ENCODE measurements around the gene MISFA. TPM values are rescaled to one million over a fixed set of nuclear protein-coding genes. Genes with fewer than 3 reads are reported as not detected.

MISFA gene
- total RNA-seq, 1 experiment from 2014 or later: 7.9 TPM

- H3K27ac ChIP-seq: no peak overlapping the region
- H3K79me2 ChIP-seq (ENCODE audit: low read depth): peaks cover 33% of the 10 kb centered on the region
- no peak for DNase-seq
- intact Hi-C loops (cut with micrococcal nuclease; ENCODE audit: unreplicated experiment): no loop called here
- no peaks in the 10 kb centered on the region for H3F3A ChIP-seq (ENCODE audit: insufficient read depth, low read depth)
- POLR2A ChIA-PET (ENCODE audit: unreplicated experiment): interaction anchor here (0.6 kb wide), 1 partner anchor 36 kb away, joined by 13 read pairs; no protein-coding TSS in a partner anchor
- H3K27me3 ChIP-seq (ENCODE audit: insufficient read depth, low read depth): no peaks in the 10 kb centered on the region
- BruUV-seq (replicated peaks): no TSS peak
- no peak overlapping the region for H3K4me2 ChIP-seq
- no peak overlapping the region for H3K4me3 ChIP-seq
- TF ChIP-seq EZH2 (IDR thresholded peaks at IDR 0.05; ENCODE audit: low read depth) (no peak), CTCF (conservative IDR thresholded peaks at IDR 0.05) (no peak)
- peaks cover 22% of the 10 kb centered on the region for H3K36me3 ChIP-seq (ENCODE audit: low read depth)
- CTCF ChIA-PET: interaction anchor here (0.5 to 0.6 kb wide), 2 partner anchors 36 to 510 kb away, joined by 3 to 6 read pairs; no protein-coding TSS in a partner anchor
- no peaks in the 10 kb centered on the region for H3K9me2 ChIP-seq (ENCODE audit: insufficient read depth)
- no peaks in the 10 kb centered on the region for H3K9me3 ChIP-seq (ENCODE audit: insufficient read depth, low read depth)
- no peaks in the 10 kb centered on the region for H3K4me1 ChIP-seq (replicated peaks; ENCODE audit: insufficient read depth)
- H4K20me1 ChIP-seq (ENCODE audit: insufficient read depth): peaks cover 32% of the 10 kb centered on the region
- no peak overlapping the region for H2AFZ ChIP-seq
These were observed 16.2 kb downstream of the MISFA start for GRCh38 chr11:18615628-18616392.

GRCh38 chr11:18617688-18618341 lies 18.2 kb downstream of the MISFA start:
- Histone ChIP-seq H3K4me1 (replicated peaks; ENCODE audit: insufficient read depth) (no peaks in the 10 kb centered on the region), H3K4me3 (no peak overlapping the region), H3K27me3 (ENCODE audit: insufficient read depth, low read depth) (no peaks in the 10 kb centered on the region), H3K27ac (no peak overlapping the region), H3K36me3 (ENCODE audit: low read depth) (peaks cover 12% of the 10 kb centered on the region; the same call in 1 of the 2 replicates), H4K20me1 (ENCODE audit: insufficient read depth) (peaks cover 45% of the 10 kb centered on the region), H3K4me2 (no peak overlapping the region), H3K79me2 (ENCODE audit: low read depth) (peaks cover 53% of the 10 kb centered on the region), H3K9me2 (ENCODE audit: insufficient read depth) (no peaks in the 10 kb centered on the region), H2AFZ (no peak overlapping the region), H3K9me3 (ENCODE audit: insufficient read depth, low read depth) (no peaks in the 10 kb centered on the region), H3F3A (ENCODE audit: insufficient read depth, low read depth) (no peaks in the 10 kb centered on the region)
- no peak for TF ChIP-seq EZH2 (IDR thresholded peaks at IDR 0.05; ENCODE audit: low read depth)
- intact Hi-C loops (cut with micrococcal nuclease; ENCODE audit: unreplicated experiment): no loop called here
- no peak for DNase-seq
- no TSS peak for BruUV-seq (replicated peaks)
- POLR2A ChIA-PET (ENCODE audit: unreplicated experiment): no interaction called here
- CTCF ChIA-PET: no interaction called here

- Histone ChIP-seq H3K36me3 (ENCODE audit: low read depth) (peaks cover 12% of the 10 kb centered on the region; the same call in 1 of the 2 replicates), H3K4me2 (no peak overlapping the region), H3K4me1 (replicated peaks; ENCODE audit: insufficient read depth) (no peaks in the 10 kb centered on the region), H3K27me3 (ENCODE audit: insufficient read depth, low read depth) (no peaks in the 10 kb centered on the region), H2AFZ (no peak overlapping the region), H3K9me2 (ENCODE audit: insufficient read depth) (no peaks in the 10 kb centered on the region), H3K27ac (no peak overlapping the region), H3F3A (ENCODE audit: insufficient read depth, low read depth) (no peaks in the 10 kb centered on the region), H3K4me3 (no peak overlapping the region), H4K20me1 (ENCODE audit: insufficient read depth) (peaks cover 46% of the 10 kb centered on the region), H3K9me3 (ENCODE audit: insufficient read depth, low read depth) (no peaks in the 10 kb centered on the region), H3K79me2 (ENCODE audit: low read depth) (peaks cover 60% of the 10 kb centered on the region)
- intact Hi-C loops (cut with micrococcal nuclease; ENCODE audit: unreplicated experiment): no loop called here
- BruUV-seq (replicated peaks): no TSS peak
- POLR2A ChIA-PET (ENCODE audit: unreplicated experiment): no interaction called here
- no peak for TF ChIP-seq CTCF (conservative IDR thresholded peaks at IDR 0.05)
- CTCF ChIA-PET: no interaction called here
- DNase-seq: no peak
These were observed 18.9 kb downstream of the MISFA start for GRCh38 chr11:18618342-18619025.

Data from PC-9 (cell line).